NK-92 (cell line): ENCODE measurements around the gene FSTL4.
"Not testable (repeated sequence)": the region's sequence is repeated elsewhere in the genome, so short reads cannot be mapped to it uniquely, and the experiment has no call there.

Experiments used
- DNase-seq: peaks from one replicate; lab custom pipeline; 2025; ENCODE audit not compliant: unreplicated experiment; lab: John Stamatoyannopoulos, UW

FSTL4 gene

GRCh38 chr5:133408322-133408721, 204.0 kb downstream of the FSTL4 start:
- no peak for DNase-seq

GRCh38 chr5:133406977-133407632, 205.2 kb downstream of the FSTL4 start:
- DNase-seq = no peak

- no peak for DNase-seq
These were observed 205.9 kb downstream of the FSTL4 start for GRCh38 chr5:133406208-133406976.

GRCh38 chr5:133405275-133406034, 206.9 kb downstream of the FSTL4 start:
- no peak for DNase-seq

- DNase-seq = no peak
These were observed 207.6 kb downstream of the FSTL4 start for GRCh38 chr5:133404724-133405123.

GRCh38 chr5:133403741-133404364, 208.5 kb downstream of the FSTL4 start:
- DNase-seq = no peak

- no peak for DNase-seq
These were observed 209.6 kb downstream of the FSTL4 start for GRCh38 chr5:133402775-133403174.

- no peak for DNase-seq
These were observed 210.5 kb downstream of the FSTL4 start for GRCh38 chr5:133401731-133402347.

GRCh38 chr5:133400831-133401351, 211.4 kb downstream of the FSTL4 start:
- no peak for DNase-seq

- DNase-seq = no peak
These were observed 212.2 kb downstream of the FSTL4 start for GRCh38 chr5:133400120-133400519.

GRCh38 chr5:133399247-133399891, 213.0 kb downstream of the FSTL4 start:
- no peak for DNase-seq

GRCh38 chr5:133398646-133399101, 213.7 kb downstream of the FSTL4 start:
- DNase-seq = no peak

GRCh38 chr5:133397990-133398645, 214.2 kb downstream of the FSTL4 start:
- no peak for DNase-seq

GRCh38 chr5:133397348-133397747, 215.0 kb downstream of the FSTL4 start:
- DNase-seq = no peak

GRCh38 chr5:133396814-133397213, 215.5 kb downstream of the FSTL4 start:
- no peak for DNase-seq

GRCh38 chr5:133396187-133396741, 216.1 kb downstream of the FSTL4 start:
- no peak for DNase-seq

- not testable (repeated sequence) for DNase-seq
These were observed 217.1 kb downstream of the FSTL4 start for GRCh38 chr5:133395207-133395606.

- not testable (repeated sequence) for DNase-seq
These were observed 217.9 kb downstream of the FSTL4 start for GRCh38 chr5:133394477-133394817.

GRCh38 chr5:133393776-133394476, 218.4 kb downstream of the FSTL4 start:
- DNase-seq = no peak
